ENCODE results near the gene DOCK3. TPM values are rescaled to one million over a fixed set of nuclear protein-coding genes. Genes with fewer than 3 reads are reported as not detected.

Gene DOCK3
- total and polyA plus RNA-seq, 4 donors, result 0.01 to 0.08 (median 0.06) TPM; not detected in 1

GRCh38 chr3:50816894-50817293, 142.2 kb downstream of the DOCK3 start:
- H3K4me3 ChIP-seq (ENCODE audit: low read depth in 1 of 3, low read length in 3 of 3), result no peak overlapping the region
- WGBS, result 48% methylated on average over 3 of the region's 3 CpGs
- TF ChIP-seq NR2F2 (IDR thresholded peaks at IDR 0.05), result no peak
- no peak for TF ChIP-seq FOXA1 (IDR thresholded peaks at IDR 0.05)
- no peak for TF ChIP-seq HNF4G (IDR thresholded peaks at IDR 0.05)
- TF ChIP-seq JUND (IDR thresholded peaks at IDR 0.05), result no peak
- no peak for TF ChIP-seq MAX (IDR thresholded peaks at IDR 0.05)
- no peak for TF ChIP-seq RXRA (IDR thresholded peaks at IDR 0.05)
- no peak for TF ChIP-seq ATF3 (IDR thresholded peaks at IDR 0.05)
- no peak for TF ChIP-seq TAF1 (conservative IDR thresholded peaks at IDR 0.05)
- H3K9ac ChIP-seq (ENCODE audit: low read depth in 1 of 2, low read length in 2 of 2), result no peak overlapping the region
- H3K27ac ChIP-seq (ENCODE audit: low read depth in 1 of 2, low read length in 2 of 2), result no peak overlapping the region
- no peaks in the 10 kb centered on the region for H3K4me1 ChIP-seq (ENCODE audit: control insufficient read depth in 4 of 4, insufficient read depth in 4 of 4, low read length in 3 of 4)
- no peaks in the 10 kb centered on the region for H3K36me3 ChIP-seq (ENCODE audit: control insufficient read depth in 4 of 4, insufficient read depth in 3 of 4, low read depth in 1 of 4, low read length in 3 of 4)
- no peak for DNase-seq (ENCODE audit: low spot score)
- H3K27me3 ChIP-seq (ENCODE audit: control insufficient read depth in 4 of 4, insufficient read depth in 4 of 4, low read length in 3 of 4), result no peaks in the 10 kb centered on the region
- peaks cover 0 to 3% (median 0%) of the 10 kb centered on the region in 4 donors for H3K9me3 ChIP-seq (ENCODE audit: control insufficient read depth in 4 of 4, low read length in 3 of 4)

- Histone ChIP-seq H3K27me3 (ENCODE audit: control insufficient read depth in 4 of 4, insufficient read depth in 4 of 4, low read length in 3 of 4) (no peaks in the 10 kb centered on the region), H3K36me3 (ENCODE audit: control insufficient read depth in 4 of 4, insufficient read depth in 3 of 4, low read depth in 1 of 4, low read length in 3 of 4) (no peaks in the 10 kb centered on the region), H3K4me3 (ENCODE audit: low read depth in 1 of 3, low read length in 3 of 3) (no peak overlapping the region), H3K27ac (ENCODE audit: low read depth in 1 of 2, low read length in 2 of 2) (no peak overlapping the region), H3K9me3 (ENCODE audit: control insufficient read depth in 4 of 4, low read length in 3 of 4) (peaks cover 0 to 3% (median 0%) of the 10 kb centered on the region in 4 donors), H3K4me1 (ENCODE audit: control insufficient read depth in 4 of 4, insufficient read depth in 4 of 4, low read length in 3 of 4) (no peaks in the 10 kb centered on the region), H3K9ac (ENCODE audit: low read depth in 1 of 2, low read length in 2 of 2) (no peak overlapping the region)
- DNase-seq (ENCODE audit: low spot score), result no peak
- WGBS, result 33% methylated on average over 3 of the region's 3 CpGs
- no peak for TF ChIP-seq REST (IDR thresholded peaks at IDR 0.05)
- no peak for TF ChIP-seq RXRA (IDR thresholded peaks at IDR 0.05)
- TF ChIP-seq RAD21 (IDR thresholded peaks at IDR 0.05), result no peak
- TF ChIP-seq MAX (IDR thresholded peaks at IDR 0.05), result no peak
- no peak for TF ChIP-seq YY1 (IDR thresholded peaks at IDR 0.05)
- no peak for TF ChIP-seq NR2F2 (IDR thresholded peaks at IDR 0.05)
These were observed 143.2 kb downstream of the DOCK3 start for GRCh38 chr3:50817756-50818529.

GRCh38 chr3:50819882-50820281, 145.2 kb downstream of the DOCK3 start:
- H3K4me3 ChIP-seq (ENCODE audit: low read depth in 1 of 3, low read length in 3 of 3), result no peak overlapping the region
- H3K9me3 ChIP-seq (ENCODE audit: control insufficient read depth in 4 of 4, low read length in 3 of 4), result peaks cover 0 to 3% (median 0%) of the 10 kb centered on the region in 4 donors
- WGBS, result 91% methylated on average over 5 of the region's 5 CpGs
- no peaks in the 10 kb centered on the region for H3K27me3 ChIP-seq (ENCODE audit: control insufficient read depth in 4 of 4, insufficient read depth in 4 of 4, low read length in 3 of 4)
- no peak for DNase-seq (ENCODE audit: low spot score)
- no peaks in the 10 kb centered on the region for H3K36me3 ChIP-seq (ENCODE audit: control insufficient read depth in 4 of 4, insufficient read depth in 3 of 4, low read depth in 1 of 4, low read length in 3 of 4)
- no peak overlapping the region for H3K27ac ChIP-seq (ENCODE audit: low read depth in 1 of 2, low read length in 2 of 2)
- H3K4me1 ChIP-seq (ENCODE audit: control insufficient read depth in 4 of 4, insufficient read depth in 4 of 4, low read length in 3 of 4), result no peaks in the 10 kb centered on the region
- no peak overlapping the region for H3K9ac ChIP-seq (ENCODE audit: low read depth in 1 of 2, low read length in 2 of 2)
- TF ChIP-seq FOXA1 (IDR thresholded peaks at IDR 0.05) (no peak), ZBTB33 (IDR thresholded peaks at IDR 0.05) (no peak), REST (IDR thresholded peaks at IDR 0.05) (no peak), NR2F2 (IDR thresholded peaks at IDR 0.05) (no peak), CTCF (IDR thresholded peaks at IDR 0.05; ENCODE audit: low read depth, low read length, missing input control) (no peak), GABPA (IDR thresholded peaks at IDR 0.05 in 1 of 2, conservative IDR thresholded peaks at IDR 0.05 in 1 of 2) (no peak), TAF1 (conservative IDR thresholded peaks at IDR 0.05) (no peak)

Measured in liver (tissue), 9 donors.